ENCODE data around the gene GUCA2B.

The GUCA2B gene

DNA sequence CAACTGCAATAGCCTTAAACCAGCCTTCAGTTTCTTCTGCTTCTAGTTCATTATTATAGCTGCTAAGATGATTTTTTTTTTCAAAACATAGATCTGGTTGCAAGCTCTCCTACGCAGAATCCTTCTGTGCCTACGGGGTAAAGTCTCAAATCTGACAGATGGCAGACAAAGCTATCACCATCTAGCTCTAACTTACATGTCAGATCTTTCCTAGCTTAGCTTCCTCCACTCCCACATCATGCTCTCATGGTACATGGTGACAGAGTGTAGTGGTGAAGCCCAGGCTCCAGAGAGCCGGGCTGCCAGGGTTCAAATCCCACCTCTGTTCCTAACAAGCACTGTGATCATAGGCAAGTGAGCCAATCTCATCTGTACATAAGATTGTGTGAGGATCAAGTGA, 24.2 kb upstream of the GUCA2B start:
- WGBS, result 97% methylated on average over 3 of the region's 3 CpGs

DNA sequence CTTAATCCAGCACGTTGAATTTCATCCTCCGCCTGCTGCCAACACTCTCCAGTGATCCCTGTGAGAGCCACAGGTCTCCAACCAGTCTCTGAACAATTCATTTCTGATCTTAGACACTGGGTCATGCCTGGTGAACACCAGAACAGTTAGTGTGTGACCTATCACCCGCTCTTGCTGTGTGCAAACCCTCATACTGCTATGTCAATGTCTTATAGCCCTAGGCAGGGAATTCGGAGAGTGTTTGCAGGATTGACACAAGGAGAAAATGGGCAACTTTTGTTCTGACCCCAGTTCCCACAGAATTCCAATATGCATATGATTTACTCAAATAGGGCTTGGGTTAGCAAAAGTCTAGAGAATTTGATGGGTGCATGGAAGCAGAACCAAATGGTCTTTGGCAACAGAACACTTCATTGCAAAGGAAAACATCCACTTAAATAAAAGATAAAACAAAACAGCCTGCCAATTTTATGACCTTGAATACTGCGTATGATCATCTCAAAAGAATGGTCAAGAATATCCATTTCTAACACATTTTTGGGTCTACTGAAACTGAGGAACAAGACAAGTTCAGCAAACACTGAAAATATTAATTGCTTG, 23.0 kb upstream of the GUCA2B start:
- no peak overlapping the region for H3K4me3 ChIP-seq (ENCODE audit: low read length)
- no peak overlapping the region for H3K9ac ChIP-seq (ENCODE audit: low read depth, low read length)
- no peaks in the 10 kb centered on the region for H3K4me1 ChIP-seq (ENCODE audit: insufficient read depth, low read length)
- no peak overlapping the region for H3K27ac ChIP-seq (ENCODE audit: low read depth, low read length)
- H3K9me3 ChIP-seq (ENCODE audit: insufficient read depth, low read depth, low read length), result no peaks in the 10 kb centered on the region
- 90% methylated on average over 5 of the region's 5 CpGs for WGBS
- no peaks in the 10 kb centered on the region for H3K27me3 ChIP-seq (ENCODE audit: insufficient read depth, low read length)
- no peaks in the 10 kb centered on the region for H3K36me3 ChIP-seq (ENCODE audit: insufficient read depth, low read length)

More for the DNA sequence above, 24.2 kb upstream of the GUCA2B start:
- Histone ChIP-seq H3K4me1 (ENCODE audit: insufficient read depth, low read length) (no peaks in the 10 kb centered on the region), H3K36me3 (ENCODE audit: insufficient read depth, low read length) (no peaks in the 10 kb centered on the region), H3K9ac (ENCODE audit: low read depth, low read length) (no peak overlapping the region), H3K27ac (ENCODE audit: low read depth, low read length) (no peak overlapping the region), H3K4me3 (ENCODE audit: low read length) (no peak overlapping the region), H3K27me3 (ENCODE audit: insufficient read depth, low read length) (no peaks in the 10 kb centered on the region), H3K9me3 (ENCODE audit: insufficient read depth, low read depth, low read length) (no peaks in the 10 kb centered on the region)

DNA sequence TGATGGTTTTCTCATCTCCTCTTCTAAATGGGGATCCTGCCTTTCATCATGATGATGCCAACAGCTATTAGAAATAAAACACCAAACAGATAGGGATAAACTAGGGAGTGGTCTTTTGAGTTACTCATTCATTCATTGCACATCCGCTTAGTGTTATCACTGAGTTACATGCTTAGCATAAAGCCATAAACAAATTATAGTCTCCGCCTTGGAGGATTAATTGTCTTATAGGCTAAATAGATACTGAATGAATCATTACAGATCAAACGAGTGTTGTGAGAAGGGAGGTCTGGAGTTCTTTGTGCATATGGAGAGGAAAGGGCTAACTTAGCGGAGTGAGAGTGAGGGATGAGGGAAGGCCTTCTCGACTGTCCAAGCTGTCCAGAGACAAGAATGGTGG, 19.8 kb upstream of the GUCA2B start:
- Histone ChIP-seq H3K4me3 (ENCODE audit: low read length) (no peak overlapping the region), H3K36me3 (ENCODE audit: insufficient read depth, low read length) (no peaks in the 10 kb centered on the region), H3K27ac (ENCODE audit: low read depth, low read length) (no peak overlapping the region), H3K27me3 (ENCODE audit: insufficient read depth, low read length) (no peaks in the 10 kb centered on the region), H3K9ac (ENCODE audit: low read depth, low read length) (no peak overlapping the region), H3K4me1 (ENCODE audit: insufficient read depth, low read length) (no peaks in the 10 kb centered on the region), H3K9me3 (ENCODE audit: insufficient read depth, low read depth, low read length) (no peaks in the 10 kb centered on the region)
- WGBS, result 93% methylated on average over 5 of the region's 5 CpGs

DNA sequence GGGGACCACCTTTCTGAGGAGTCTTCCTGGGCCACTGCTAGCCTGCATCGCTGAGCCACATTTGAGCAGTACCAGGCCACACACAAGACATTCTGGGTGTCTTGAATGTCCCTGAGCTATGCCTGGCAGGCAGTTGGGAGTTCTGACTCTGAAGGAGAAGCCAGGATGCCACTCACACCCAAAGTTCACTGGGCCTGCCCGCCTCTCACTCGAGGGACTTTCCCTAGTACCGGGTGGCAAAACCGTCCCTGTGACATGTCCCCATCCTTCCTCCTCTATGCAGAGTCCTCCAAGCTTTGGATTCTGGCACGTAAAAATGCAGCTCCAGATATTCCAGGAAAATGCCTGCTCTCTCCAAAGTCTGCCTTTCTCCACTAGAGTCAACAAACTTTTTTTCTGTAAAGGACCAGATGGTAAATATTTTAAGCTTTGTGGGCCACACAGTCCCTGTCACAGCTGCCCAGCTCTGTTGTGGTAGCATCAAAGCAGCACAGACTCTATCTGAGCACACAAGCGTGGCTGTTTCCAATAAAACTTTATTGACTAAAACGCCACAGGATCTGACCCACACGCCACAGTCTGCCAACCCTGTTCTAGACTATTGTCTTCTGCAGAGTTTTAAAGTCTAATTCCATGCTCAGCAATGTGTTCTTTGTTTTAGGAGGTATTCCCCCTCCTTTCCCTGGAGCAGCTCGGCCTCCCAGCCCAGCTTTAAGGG, 19.2 kb upstream of the GUCA2B start:
- no peaks in the 10 kb centered on the region for H3K4me1 ChIP-seq (ENCODE audit: insufficient read depth, low read length)
- H3K9me3 ChIP-seq (ENCODE audit: insufficient read depth, low read depth, low read length), result no peaks in the 10 kb centered on the region; the same call in 1 of the 2 replicates
- H3K27ac ChIP-seq (ENCODE audit: low read depth, low read length), result no peak overlapping the region
- no peaks in the 10 kb centered on the region for H3K36me3 ChIP-seq (ENCODE audit: insufficient read depth, low read length)
- no peaks in the 10 kb centered on the region for H3K27me3 ChIP-seq (ENCODE audit: insufficient read depth, low read length)
- WGBS, result 92% methylated on average over 9 of the region's 10 CpGs
- no peak overlapping the region for H3K4me3 ChIP-seq (ENCODE audit: low read length)
- H3K9ac ChIP-seq (ENCODE audit: low read depth, low read length), result no peak overlapping the region

DNA sequence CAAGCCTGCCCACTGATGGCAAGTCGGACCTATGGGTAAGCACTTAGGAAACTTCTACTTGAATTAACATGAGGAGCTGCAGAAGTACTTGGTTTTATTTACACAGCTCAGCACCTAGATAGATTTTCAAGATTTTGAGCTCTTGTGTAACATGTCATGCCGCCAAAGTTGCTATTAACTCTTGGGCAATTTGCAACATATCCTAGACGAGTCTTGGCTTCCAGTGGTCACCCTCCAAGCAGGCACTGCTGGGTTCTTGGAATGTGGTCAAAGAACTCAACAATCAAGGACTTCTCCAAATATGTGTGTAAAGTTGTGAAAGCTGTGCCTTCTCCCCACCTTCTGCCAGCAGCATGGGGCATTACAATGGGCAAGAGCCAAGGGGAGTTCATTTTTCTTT, 17.8 kb upstream of the GUCA2B start:
- Histone ChIP-seq H3K4me1 (ENCODE audit: insufficient read depth, low read length) (no peaks in the 10 kb centered on the region), H3K9me3 (ENCODE audit: insufficient read depth, low read depth, low read length) (no peaks in the 10 kb centered on the region; the same call in 1 of the 2 replicates), H3K4me3 (ENCODE audit: low read length) (no peak overlapping the region), H3K27ac (ENCODE audit: low read depth, low read length) (no peak overlapping the region), H3K9ac (ENCODE audit: low read depth, low read length) (no peak overlapping the region), H3K27me3 (ENCODE audit: insufficient read depth, low read length) (no peaks in the 10 kb centered on the region), H3K36me3 (ENCODE audit: insufficient read depth, low read length) (no peaks in the 10 kb centered on the region)
- WGBS, result 87% methylated on average over 3 of the region's 3 CpGs

DNA sequence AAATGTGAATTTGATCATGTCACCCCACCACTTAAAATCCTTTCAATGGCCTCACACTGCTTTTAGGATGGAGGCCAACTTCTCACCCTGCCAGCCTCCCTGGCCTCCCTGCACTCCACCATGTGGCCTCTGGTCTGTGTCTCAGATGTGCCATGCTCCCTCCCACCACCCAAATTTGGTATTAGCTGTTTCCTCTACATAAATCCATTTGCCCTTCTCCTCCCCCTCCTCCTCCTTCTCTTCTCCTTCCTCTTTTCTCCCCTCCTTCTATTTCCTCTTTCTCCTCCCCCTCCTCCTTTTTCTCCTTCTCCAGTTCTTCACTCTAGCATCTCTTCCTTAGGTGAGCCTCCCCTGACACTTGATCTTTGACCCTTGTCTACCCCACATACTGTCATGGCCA, 16.7 kb upstream of the GUCA2B start:
- Histone ChIP-seq H3K9me3 (ENCODE audit: insufficient read depth, low read depth, low read length) (no peaks in the 10 kb centered on the region; the same call in 1 of the 2 replicates), H3K4me1 (ENCODE audit: insufficient read depth, low read length) (no peaks in the 10 kb centered on the region), H3K36me3 (ENCODE audit: insufficient read depth, low read length) (no peaks in the 10 kb centered on the region), H3K4me3 (ENCODE audit: low read length) (no peak overlapping the region), H3K27ac (ENCODE audit: low read depth, low read length) (no peak overlapping the region), H3K9ac (ENCODE audit: low read depth, low read length) (no peak overlapping the region), H3K27me3 (ENCODE audit: insufficient read depth, low read length) (no peaks in the 10 kb centered on the region)

DNA sequence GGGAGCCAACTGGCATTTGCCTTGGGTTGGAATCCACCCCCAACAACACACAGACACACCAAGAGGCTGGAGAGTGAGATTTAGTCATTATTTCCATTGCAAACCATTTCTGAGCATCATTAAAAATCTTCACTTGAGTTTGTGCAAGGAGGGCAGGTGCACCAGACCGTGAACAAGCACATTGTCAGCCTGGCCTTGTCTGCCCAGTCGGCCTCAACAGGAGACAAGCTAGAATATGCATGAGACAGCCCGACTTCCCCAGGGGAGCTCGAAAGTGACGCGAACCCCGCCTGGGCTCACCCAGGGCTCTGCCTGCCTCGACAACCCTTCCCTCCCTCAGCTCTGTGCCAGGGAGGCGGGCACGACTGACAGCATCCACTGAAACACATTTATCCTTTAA, 15.4 kb upstream of the GUCA2B start:
- H3K27me3 ChIP-seq (ENCODE audit: insufficient read depth, low read length), result no peaks in the 10 kb centered on the region

DNA sequence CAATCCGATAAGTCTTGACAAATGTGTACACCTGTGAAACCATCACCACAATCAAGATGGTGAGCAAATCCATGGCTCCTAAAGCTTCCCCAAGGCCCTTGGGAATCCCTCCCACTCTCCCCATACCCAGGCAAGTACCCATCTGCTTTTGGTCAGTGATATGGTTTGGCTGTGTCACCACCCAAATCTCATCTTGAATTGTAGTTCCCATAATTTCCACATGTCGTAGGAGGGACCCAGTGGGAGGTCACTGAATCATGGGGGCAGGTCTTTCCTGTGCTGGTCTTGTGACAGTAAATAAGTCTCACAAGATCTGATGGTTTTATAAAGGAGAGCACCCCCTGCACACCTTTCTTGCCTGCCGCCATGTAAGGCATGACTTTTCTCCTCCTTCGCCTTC, 14.6 kb upstream of the GUCA2B start:
- H3K36me3 ChIP-seq (ENCODE audit: insufficient read depth, low read length), result no peaks in the 10 kb centered on the region
- 94% methylated on average over 4 of the region's 4 CpGs for WGBS

More for the DNA sequence above, 15.4 kb upstream of the GUCA2B start:
- Histone ChIP-seq H3K9me3 (ENCODE audit: insufficient read depth, low read depth, low read length) (no peaks in the 10 kb centered on the region; the same call in 1 of the 2 replicates), H3K9ac (ENCODE audit: low read depth, low read length) (no peak overlapping the region), H3K36me3 (ENCODE audit: insufficient read depth, low read length) (no peaks in the 10 kb centered on the region), H3K4me3 (ENCODE audit: low read length) (no peak overlapping the region), H3K27ac (ENCODE audit: low read depth, low read length) (no peak overlapping the region), H3K4me1 (ENCODE audit: insufficient read depth, low read length) (no peaks in the 10 kb centered on the region)
- 83% methylated on average over 10 of the region's 10 CpGs for WGBS

DNA sequence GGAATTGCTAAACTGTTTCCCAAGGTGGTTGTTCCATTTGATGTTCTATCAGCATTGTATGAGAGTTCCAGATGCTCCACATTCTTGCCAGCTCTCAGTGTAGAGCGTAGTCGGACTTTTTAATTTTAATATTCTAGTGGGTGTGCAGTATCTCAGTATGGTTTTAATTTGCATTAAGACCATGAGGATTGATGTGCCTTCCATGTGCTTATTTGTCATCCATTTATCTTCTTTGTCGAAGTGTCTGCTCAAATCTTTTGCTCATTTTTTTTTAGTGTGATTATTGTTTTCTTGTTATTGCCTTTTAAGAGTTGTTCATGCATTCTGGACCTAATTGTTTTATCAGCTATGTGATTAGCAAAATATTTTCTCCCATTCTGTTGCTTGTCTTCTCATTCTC, 13.8 kb upstream of the GUCA2B start:
- Histone ChIP-seq H3K36me3 (ENCODE audit: insufficient read depth, low read length) (no peaks in the 10 kb centered on the region), H3K27me3 (ENCODE audit: insufficient read depth, low read length) (no peaks in the 10 kb centered on the region), H3K4me3 (ENCODE audit: low read length) (no peak overlapping the region), H3K9ac (ENCODE audit: low read depth, low read length) (no peak overlapping the region), H3K9me3 (ENCODE audit: insufficient read depth, low read depth, low read length) (no peaks in the 10 kb centered on the region; the same call in 1 of the 2 replicates), H3K4me1 (ENCODE audit: insufficient read depth, low read length) (no peaks in the 10 kb centered on the region), H3K27ac (ENCODE audit: low read depth, low read length) (no peak overlapping the region)
- WGBS, result 96% methylated on average over 3 of the region's 3 CpGs

More for the DNA sequence above, 14.6 kb upstream of the GUCA2B start:
- no peak overlapping the region for H3K9ac ChIP-seq (ENCODE audit: low read depth, low read length)
- H3K9me3 ChIP-seq (ENCODE audit: insufficient read depth, low read depth, low read length), result no peaks in the 10 kb centered on the region; the same call in 1 of the 2 replicates
- H3K4me3 ChIP-seq (ENCODE audit: low read length), result no peak overlapping the region
- H3K27me3 ChIP-seq (ENCODE audit: insufficient read depth, low read length), result no peaks in the 10 kb centered on the region
- H3K27ac ChIP-seq (ENCODE audit: low read depth, low read length), result no peak overlapping the region
- no peaks in the 10 kb centered on the region for H3K4me1 ChIP-seq (ENCODE audit: insufficient read depth, low read length)

DNA sequence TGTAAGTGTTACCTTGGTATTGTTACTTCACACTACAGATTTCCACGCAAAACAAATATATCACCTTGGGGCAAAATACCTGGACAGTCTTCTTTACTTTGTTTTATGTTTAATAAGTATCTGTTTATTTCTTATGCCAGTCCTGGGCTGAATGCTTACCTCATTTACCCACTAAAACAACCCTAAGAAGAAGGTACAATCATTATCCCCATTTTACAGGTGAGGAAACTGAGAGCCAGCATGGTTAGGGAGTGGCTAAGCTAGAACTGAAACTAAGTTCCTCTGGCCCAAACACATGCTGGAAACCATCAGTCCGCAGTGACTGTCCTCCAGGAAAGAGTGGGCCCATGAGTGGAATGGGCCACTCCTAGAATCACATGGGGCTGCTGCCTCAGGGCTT, 13.0 kb upstream of the GUCA2B start:
- H3K36me3 ChIP-seq (ENCODE audit: insufficient read depth, low read length), result no peaks in the 10 kb centered on the region
- 90% methylated on average over 1 of the region's 2 CpGs for WGBS
- H3K4me1 ChIP-seq (ENCODE audit: insufficient read depth, low read length), result no peaks in the 10 kb centered on the region

DNA sequence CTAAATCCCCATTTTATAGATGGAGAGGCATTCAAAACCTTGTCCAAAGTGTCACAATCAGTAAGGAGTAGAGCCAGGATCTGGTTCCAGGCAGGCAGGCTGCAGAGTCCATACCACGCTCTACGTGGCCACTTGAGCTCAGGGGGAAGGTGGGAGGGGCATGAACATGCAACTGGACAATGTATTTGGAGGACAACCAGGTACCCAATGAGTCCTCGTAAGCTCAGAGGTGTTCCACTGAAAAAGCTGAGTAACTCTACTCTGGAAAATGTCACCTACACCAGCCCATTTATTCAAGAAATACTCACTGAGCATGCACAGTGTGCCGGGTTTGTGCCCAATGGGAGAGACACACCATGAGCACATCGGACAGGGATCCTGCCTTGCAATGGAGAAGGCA, 11.2 kb upstream of the GUCA2B start:
- Histone ChIP-seq H3K27ac (ENCODE audit: low read depth, low read length) (no peak overlapping the region), H3K9me3 (ENCODE audit: insufficient read depth, low read depth, low read length) (no peaks in the 10 kb centered on the region; the same call in 1 of the 2 replicates), H3K4me3 (ENCODE audit: low read length) (no peak overlapping the region), H3K27me3 (ENCODE audit: insufficient read depth, low read length) (no peaks in the 10 kb centered on the region), H3K9ac (ENCODE audit: low read depth, low read length) (no peak overlapping the region), H3K4me1 (ENCODE audit: insufficient read depth, low read length) (no peaks in the 10 kb centered on the region), H3K36me3 (ENCODE audit: insufficient read depth, low read length) (no peaks in the 10 kb centered on the region)
- WGBS, result 89% methylated on average over 5 of the region's 5 CpGs

More for the DNA sequence above, 13.0 kb upstream of the GUCA2B start:
- Histone ChIP-seq H3K9ac (ENCODE audit: low read depth, low read length) (no peak overlapping the region), H3K9me3 (ENCODE audit: insufficient read depth, low read depth, low read length) (no peaks in the 10 kb centered on the region; the same call in 1 of the 2 replicates), H3K27ac (ENCODE audit: low read depth, low read length) (no peak overlapping the region), H3K4me3 (ENCODE audit: low read length) (no peak overlapping the region), H3K27me3 (ENCODE audit: insufficient read depth, low read length) (no peaks in the 10 kb centered on the region)
